Calu3 (cell line): Measurements from ENCODE around the gene ARHGAP40. TPM values are rescaled to one million over a fixed set of nuclear protein-coding genes. Genes with fewer than 3 reads are reported as not detected.

Experiments used
- BruUV-seq: library from RNA; stranded (reverse); fragments of 400-500 nt; replicated peaks from 2 replicates; lab custom pipeline; 2021; lab: Mats Ljungman, UMichigan
- CTCF ChIA-PET: fragments of 300-600 bp; sonication (Branson Sonifier 250); formaldehyde crosslinking; loops from one replicate; lab custom pipeline; 2022; ENCODE audit warnings: antibody characterized with exemption; lab: Charles Lee
- DNase-seq: peaks from one replicate; pipeline ENCODE4 v3.0.0; 2022
- H3K27ac Mint-ChIP-seq: one replicate; pipeline ENCODE4 v1.8.0; 2022; ENCODE audit warnings: mixed read lengths; ENCODE audit not compliant: unreplicated experiment
- H3K27me3 Mint-ChIP-seq: one replicate; pipeline ENCODE4 v1.8.0; 2022; ENCODE audit warnings: mixed read lengths; ENCODE audit not compliant: unreplicated experiment
- H3K36me3 Mint-ChIP-seq: one replicate; pipeline ENCODE4 v1.8.0; 2022; ENCODE audit warnings: mild to moderate bottlenecking, moderate library complexity, mixed read lengths; ENCODE audit not compliant: insufficient read depth, unreplicated experiment
- H3K4me1 Mint-ChIP-seq: one replicate; pipeline ENCODE4 v1.8.0; 2022; ENCODE audit warnings: mild to moderate bottlenecking, low read depth, mixed read lengths; ENCODE audit not compliant: unreplicated experiment
- H3K4me3 Mint-ChIP-seq: one replicate; pipeline ENCODE4 v1.8.0; 2022; ENCODE audit warnings: mild to moderate bottlenecking, low read depth, moderate library complexity, mixed read lengths; ENCODE audit not compliant: unreplicated experiment
- H3K9me3 Mint-ChIP-seq: one replicate; pipeline ENCODE4 v1.8.0; 2022; ENCODE audit warnings: low read depth, mixed read lengths; ENCODE audit not compliant: unreplicated experiment
- CTCF ChIP-seq: fragments of 200-600 bp; IDR thresholded peaks from one replicate; pipeline ENCODE4 v1.8.0; 2022; ENCODE audit warnings: antibody characterized with exemption; ENCODE audit not compliant: unreplicated experiment
- intact Hi-C: fragments of 100-400 bp; cut with micrococcal nuclease; formaldehyde crosslinking; loops from one replicate; pipeline ENCODE4 v1.10.0; 2022; ENCODE audit not compliant: unreplicated experiment
- total RNA-seq: library from RNA; stranded (reverse); gene quantifications from 2 replicates; pipeline ENCODE4 v1.2.3, GENCODE V29; 2022

Gene ARHGAP40
- total RNA-seq, 1 experiment from 2014 or later, result 8.3 TPM

- H3K4me1 Mint-ChIP-seq, result no peaks in the 10 kb centered on the region
- no TSS peak for BruUV-seq
- no peaks in the 10 kb centered on the region for H3K36me3 Mint-ChIP-seq
- peak; percentile 77 for DNase-seq
- no peak overlapping the region for H3K27ac Mint-ChIP-seq
- CTCF ChIA-PET, result interaction anchor here (0.6 to 1.1 kb wide), 8 partner anchors 13 to 296 kb away, joined by 3 to 4 read pairs (median 3); no protein-coding TSS in a partner anchor
- H3K4me3 Mint-ChIP-seq, result no peak overlapping the region
- peaks cover 78% of the 10 kb centered on the region for H3K27me3 Mint-ChIP-seq
- intact Hi-C loops, result no loop called here
- no peaks in the 10 kb centered on the region for H3K9me3 Mint-ChIP-seq
- peak; percentile 95 for TF ChIP-seq CTCF
Measured at GRCh38 chr20:38658879-38659596, 57.4 kb downstream of the ARHGAP40 start.

- H3K36me3 Mint-ChIP-seq, result no peaks in the 10 kb centered on the region
- no peak overlapping the region for H3K27ac Mint-ChIP-seq
- BruUV-seq, result no TSS peak
- no peak overlapping the region for H3K4me3 Mint-ChIP-seq
- CTCF ChIA-PET, result no interaction called here
- intact Hi-C loops, result no loop called here
- no peaks in the 10 kb centered on the region for H3K4me1 Mint-ChIP-seq
- DNase-seq, result no peak
- TF ChIP-seq CTCF, result no peak
- H3K9me3 Mint-ChIP-seq, result no peaks in the 10 kb centered on the region
- peaks cover 83% of the 10 kb centered on the region for H3K27me3 Mint-ChIP-seq
Measured at GRCh38 chr20:38659597-38659880, 57.9 kb downstream of the ARHGAP40 start.

GRCh38 chr20:38660429-38660828 lies 58.8 kb downstream of the ARHGAP40 start:
- no TSS peak for BruUV-seq
- intact Hi-C loops, result no loop called here
- TF ChIP-seq CTCF, result no peak
- Mint-ChIP-seq H3K9me3 (no peaks in the 10 kb centered on the region), H3K4me3 (no peak overlapping the region), H3K27ac (no peak overlapping the region), H3K27me3 (peaks cover 86% of the 10 kb centered on the region), H3K4me1 (no peaks in the 10 kb centered on the region), H3K36me3 (no peaks in the 10 kb centered on the region)
- DNase-seq, result no peak
- CTCF ChIA-PET, result no interaction called here

GRCh38 chr20:38663660-38664059 lies 62.1 kb downstream of the ARHGAP40 start:
- no peaks in the 10 kb centered on the region for H3K4me1 Mint-ChIP-seq
- CTCF ChIA-PET, result no interaction called here
- H3K9me3 Mint-ChIP-seq, result no peaks in the 10 kb centered on the region
- no TSS peak for BruUV-seq
- H3K4me3 Mint-ChIP-seq, result no peak overlapping the region
- H3K27ac Mint-ChIP-seq, result no peak overlapping the region
- intact Hi-C loops, result no loop called here
- TF ChIP-seq CTCF, result no peak
- DNase-seq, result no peak
- H3K36me3 Mint-ChIP-seq, result no peaks in the 10 kb centered on the region
- peaks cover 83% of the 10 kb centered on the region for H3K27me3 Mint-ChIP-seq
